WTC11 (cell line): ENCODE data around the gene SCAANT1. TPM values are rescaled to one million over a fixed set of nuclear protein-coding genes. Genes with fewer than 3 reads are reported as not detected.

Experiments
- ATAC-seq: fragments of 200-7000 bp; cut with Tn5 transposase; 2 replicates; pipeline ENCODE4 v1.10.0; 2021; ENCODE audit warnings: mild to moderate bottlenecking, moderate library complexity
- CTCF ChIA-PET: fragments of 300-600 bp; sonication (Branson Sonifier 250); formaldehyde crosslinking; loops from one replicate; lab custom pipeline; 2021; ENCODE audit warnings: antibody characterized with exemption; lab: Charles Lee
- POLR2A ChIA-PET: fragments of 350-600 bp; sonication (Branson Sonifier 250); formaldehyde crosslinking; loops from one replicate; lab custom pipeline; 2021; ENCODE audit warnings: antibody characterized with exemption; lab: Charles Lee
- DNase-seq: peaks from one replicate; pipeline ENCODE4 v3.0.0; 2021; ENCODE audit warnings: low spot score
- H3K27ac Mint-ChIP-seq: 2 replicates; pipeline ENCODE4 v1.8.0; 2021; ENCODE audit warnings: mixed read lengths
- H3K27me3 Mint-ChIP-seq: 2 replicates; pipeline ENCODE4 v1.8.0; 2021; ENCODE audit warnings: low read depth, mild to moderate bottlenecking, moderate library complexity, mixed read lengths
- H3K36me3 Mint-ChIP-seq: 2 replicates; pipeline ENCODE4 v1.8.0; 2021; ENCODE audit warnings: mixed read lengths
- H3K4me1 Mint-ChIP-seq: 2 replicates; pipeline ENCODE4 v1.8.0; 2022; ENCODE audit warnings: mixed read lengths
- H3K4me3 Mint-ChIP-seq: 2 replicates; pipeline ENCODE4 v1.8.0; 2021; ENCODE audit warnings: mild to moderate bottlenecking, moderate library complexity, mixed read lengths
- H3K9me3 Mint-ChIP-seq: 2 replicates; pipeline ENCODE4 v1.8.0; 2021; ENCODE audit warnings: mixed read lengths
- EMX1 ChIP-seq: fragments of 250-450 bp; sonication (Bioruptor Pico); IDR thresholded peaks from 2 replicates; pipeline ENCODE4 v1.8.0; 2021; ENCODE audit warnings: mild to moderate bottlenecking
- FOXK1 ChIP-seq: sonication (generic); formaldehyde crosslinking; IDR thresholded peaks from 2 replicates; pipeline ENCODE4 v1.8.0; 2022; ENCODE audit warnings: mild to moderate bottlenecking, moderate library complexity, missing genetic modification reagents
- GABPB1 ChIP-seq: sonication (generic); formaldehyde crosslinking; IDR thresholded peaks from 2 replicates; pipeline ENCODE4 v1.8.1; 2023; ENCODE audit warnings: mild to moderate bottlenecking, missing genetic modification reagents
- HMGA2 ChIP-seq: fragments of 250-450 bp; sonication (Bioruptor Pico); IDR thresholded peaks from 2 replicates; pipeline ENCODE4 v1.4.0; 2021; ENCODE audit warnings: mild to moderate bottlenecking, moderate library complexity
- NFYB ChIP-seq: sonication (generic); formaldehyde crosslinking; conservative IDR thresholded peaks from 2 replicates; pipeline ENCODE4 v1.8.0; 2022; ENCODE audit warnings: low read depth, missing genetic modification reagents
- NR2C2 ChIP-seq: sonication (generic); formaldehyde crosslinking; IDR thresholded peaks from 2 replicates; pipeline ENCODE4 v1.8.0; 2022; ENCODE audit warnings: mild to moderate bottlenecking, missing genetic modification reagents
- RORB ChIP-seq: fragments of 250-450 bp; sonication (Bioruptor Pico); IDR thresholded peaks from 2 replicates; pipeline ENCODE4 v1.9.0; 2021; ENCODE audit warnings: mild to moderate bottlenecking
- SMAD4 ChIP-seq: sonication (generic); formaldehyde crosslinking; IDR thresholded peaks from 2 replicates; pipeline ENCODE4 v1.8.0; 2022; ENCODE audit warnings: mild to moderate bottlenecking, missing genetic modification reagents
- ZNF423 ChIP-seq: fragments of 250-450 bp; sonication (Bioruptor Pico); IDR thresholded peaks from 2 replicates; pipeline ENCODE4 v2.1.2; 2022; ENCODE audit warnings: mild to moderate bottlenecking, moderate library complexity
- total RNA-seq: library from RNA; stranded (reverse); gene quantifications from 3 replicates; pipeline ENCODE4 v1.2.3, GENCODE V29; 2021
- TF ChIP-seq, protein P1 (sequence below): sonication (generic); formaldehyde crosslinking; IDR thresholded peaks from 2 replicates; pipeline ENCODE4 v1.8.1; 2022; ENCODE audit warnings: low read depth, mild to moderate bottlenecking, moderate library complexity, missing genetic modification reagents, borderline replicate concordance
- TF ChIP-seq, protein P2 (sequence below): sonication (generic); formaldehyde crosslinking; IDR thresholded peaks from 2 replicates; pipeline ENCODE4 v1.8.0; 2023; ENCODE audit warnings: missing genetic modification reagents
- TF ChIP-seq, protein P3 (sequence below): sonication (generic); formaldehyde crosslinking; IDR thresholded peaks from 2 replicates; pipeline ENCODE4 v1.8.1; 2023; ENCODE audit warnings: mild to moderate bottlenecking, moderate library complexity, missing genetic modification reagents
- TF ChIP-seq, protein P4 (sequence below): sonication (generic); formaldehyde crosslinking; IDR thresholded peaks from 2 replicates; pipeline ENCODE4 v1.8.1; 2022; ENCODE audit warnings: low read depth, missing genetic modification reagents, borderline replicate concordance
- TF ChIP-seq, protein P5 (sequence below): sonication (generic); formaldehyde crosslinking; conservative IDR thresholded peaks from 2 replicates; pipeline ENCODE4 v1.8.1; 2023; ENCODE audit warnings: mild to moderate bottlenecking, low read depth, missing genetic modification reagents, moderate library complexity
- TF ChIP-seq, protein P6 (sequence below): sonication (generic); formaldehyde crosslinking; IDR thresholded peaks from 2 replicates; pipeline ENCODE4 v1.8.0; 2022; ENCODE audit warnings: mild to moderate bottlenecking, missing genetic modification reagents
- TF ChIP-seq, protein P7 (sequence below): fragments of 250-450 bp; sonication (Bioruptor Pico); conservative IDR thresholded peaks from 2 replicates; pipeline ENCODE4 v1.9.0; 2021; ENCODE audit warnings: mild to moderate bottlenecking
- TF ChIP-seq, protein P8 (sequence below): sonication (generic); formaldehyde crosslinking; IDR thresholded peaks from 2 replicates; pipeline ENCODE4 v1.8.0; 2022; ENCODE audit warnings: mild to moderate bottlenecking, missing genetic modification reagents

SCAANT1 gene
- total RNA-seq, 1 experiment from 2014 or later = 1.3 TPM

DNA sequence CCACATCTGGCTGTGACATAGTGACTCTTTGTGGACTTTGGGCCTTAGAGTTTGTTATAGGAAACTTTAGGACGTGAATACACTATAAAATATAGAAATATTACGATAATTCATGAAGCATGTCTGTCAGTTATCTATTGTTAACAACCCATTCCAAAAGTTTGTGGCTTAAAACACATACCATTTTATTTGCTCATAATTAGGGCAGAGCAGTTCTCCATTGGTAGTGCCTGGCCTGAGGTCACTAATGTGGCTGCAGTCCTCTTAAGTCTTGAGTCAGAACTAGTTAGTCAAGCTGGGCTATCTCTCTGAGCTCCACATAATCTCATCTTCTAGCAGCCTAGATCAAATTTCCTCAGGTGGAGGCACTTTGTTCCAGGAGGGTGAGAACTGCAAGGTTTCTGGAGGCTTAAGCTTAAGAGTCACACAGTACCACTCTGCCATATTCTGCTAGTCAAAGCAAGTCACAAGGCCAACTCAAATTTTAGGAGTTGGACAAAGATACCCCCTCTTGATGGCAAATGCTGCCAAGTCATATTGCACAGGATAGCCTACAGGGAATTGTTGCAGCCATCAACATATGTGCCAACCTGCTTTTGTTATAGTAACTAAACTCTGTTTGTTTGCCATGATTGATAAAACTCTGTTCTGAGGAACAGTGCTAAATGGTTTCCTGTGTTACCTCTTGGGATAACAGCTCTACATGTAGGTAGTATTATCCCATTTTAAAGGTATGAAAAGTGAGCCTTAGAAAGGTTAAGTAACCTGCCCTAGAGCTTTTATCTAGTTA, 39.9 kb downstream of the SCAANT1 start (continued):
- TF ChIP-seq, protein P1, sequence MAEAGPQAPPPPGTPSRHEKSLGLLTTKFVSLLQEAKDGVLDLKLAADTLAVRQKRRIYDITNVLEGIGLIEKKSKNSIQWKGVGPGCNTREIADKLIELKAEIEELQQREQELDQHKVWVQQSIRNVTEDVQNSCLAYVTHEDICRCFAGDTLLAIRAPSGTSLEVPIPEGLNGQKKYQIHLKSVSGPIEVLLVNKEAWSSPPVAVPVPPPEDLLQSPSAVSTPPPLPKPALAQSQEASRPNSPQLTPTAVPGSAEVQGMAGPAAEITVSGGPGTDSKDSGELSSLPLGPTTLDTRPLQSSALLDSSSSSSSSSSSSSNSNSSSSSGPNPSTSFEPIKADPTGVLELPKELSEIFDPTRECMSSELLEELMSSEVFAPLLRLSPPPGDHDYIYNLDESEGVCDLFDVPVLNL (CRISPR knock-in tag) = no peak
- TF ChIP-seq, protein P2, sequence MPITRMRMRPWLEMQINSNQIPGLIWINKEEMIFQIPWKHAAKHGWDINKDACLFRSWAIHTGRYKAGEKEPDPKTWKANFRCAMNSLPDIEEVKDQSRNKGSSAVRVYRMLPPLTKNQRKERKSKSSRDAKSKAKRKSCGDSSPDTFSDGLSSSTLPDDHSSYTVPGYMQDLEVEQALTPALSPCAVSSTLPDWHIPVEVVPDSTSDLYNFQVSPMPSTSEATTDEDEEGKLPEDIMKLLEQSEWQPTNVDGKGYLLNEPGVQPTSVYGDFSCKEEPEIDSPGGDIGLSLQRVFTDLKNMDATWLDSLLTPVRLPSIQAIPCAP (CRISPR knock-in tag) = no peak
- TF ChIP-seq FOXK1 (no peak), RORB (CRISPR knock-in tag) (no peak), GABPB1 (CRISPR knock-in tag) (no peak)
- TF ChIP-seq, protein P3, sequence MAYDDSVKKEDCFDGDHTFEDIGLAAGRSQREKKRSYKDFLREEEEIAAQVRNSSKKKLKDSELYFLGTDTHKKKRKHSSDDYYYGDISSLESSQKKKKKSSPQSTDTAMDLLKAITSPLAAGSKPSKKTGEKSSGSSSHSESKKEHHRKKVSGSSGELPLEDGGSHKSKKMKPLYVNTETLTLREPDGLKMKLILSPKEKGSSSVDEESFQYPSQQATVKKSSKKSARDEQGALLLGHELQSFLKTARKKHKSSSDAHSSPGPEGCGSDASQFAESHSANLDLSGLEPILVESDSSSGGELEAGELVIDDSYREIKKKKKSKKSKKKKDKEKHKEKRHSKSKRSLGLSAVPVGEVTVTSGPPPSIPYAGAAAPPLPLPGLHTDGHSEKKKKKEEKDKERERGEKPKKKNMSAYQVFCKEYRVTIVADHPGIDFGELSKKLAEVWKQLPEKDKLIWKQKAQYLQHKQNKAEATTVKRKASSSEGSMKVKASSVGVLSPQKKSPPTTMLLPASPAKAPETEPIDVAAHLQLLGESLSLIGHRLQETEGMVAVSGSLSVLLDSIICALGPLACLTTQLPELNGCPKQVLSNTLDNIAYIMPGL (CRISPR knock-in tag) = no peak
- TF ChIP-seq, protein P4, sequence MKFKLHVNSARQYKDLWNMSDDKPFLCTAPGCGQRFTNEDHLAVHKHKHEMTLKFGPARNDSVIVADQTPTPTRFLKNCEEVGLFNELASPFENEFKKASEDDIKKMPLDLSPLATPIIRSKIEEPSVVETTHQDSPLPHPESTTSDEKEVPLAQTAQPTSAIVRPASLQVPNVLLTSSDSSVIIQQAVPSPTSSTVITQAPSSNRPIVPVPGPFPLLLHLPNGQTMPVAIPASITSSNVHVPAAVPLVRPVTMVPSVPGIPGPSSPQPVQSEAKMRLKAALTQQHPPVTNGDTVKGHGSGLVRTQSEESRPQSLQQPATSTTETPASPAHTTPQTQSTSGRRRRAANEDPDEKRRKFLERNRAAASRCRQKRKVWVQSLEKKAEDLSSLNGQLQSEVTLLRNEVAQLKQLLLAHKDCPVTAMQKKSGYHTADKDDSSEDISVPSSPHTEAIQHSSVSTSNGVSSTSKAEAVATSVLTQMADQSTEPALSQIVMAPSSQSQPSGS (CRISPR knock-in tag) = no peak
- TF ChIP-seq, protein P5, sequence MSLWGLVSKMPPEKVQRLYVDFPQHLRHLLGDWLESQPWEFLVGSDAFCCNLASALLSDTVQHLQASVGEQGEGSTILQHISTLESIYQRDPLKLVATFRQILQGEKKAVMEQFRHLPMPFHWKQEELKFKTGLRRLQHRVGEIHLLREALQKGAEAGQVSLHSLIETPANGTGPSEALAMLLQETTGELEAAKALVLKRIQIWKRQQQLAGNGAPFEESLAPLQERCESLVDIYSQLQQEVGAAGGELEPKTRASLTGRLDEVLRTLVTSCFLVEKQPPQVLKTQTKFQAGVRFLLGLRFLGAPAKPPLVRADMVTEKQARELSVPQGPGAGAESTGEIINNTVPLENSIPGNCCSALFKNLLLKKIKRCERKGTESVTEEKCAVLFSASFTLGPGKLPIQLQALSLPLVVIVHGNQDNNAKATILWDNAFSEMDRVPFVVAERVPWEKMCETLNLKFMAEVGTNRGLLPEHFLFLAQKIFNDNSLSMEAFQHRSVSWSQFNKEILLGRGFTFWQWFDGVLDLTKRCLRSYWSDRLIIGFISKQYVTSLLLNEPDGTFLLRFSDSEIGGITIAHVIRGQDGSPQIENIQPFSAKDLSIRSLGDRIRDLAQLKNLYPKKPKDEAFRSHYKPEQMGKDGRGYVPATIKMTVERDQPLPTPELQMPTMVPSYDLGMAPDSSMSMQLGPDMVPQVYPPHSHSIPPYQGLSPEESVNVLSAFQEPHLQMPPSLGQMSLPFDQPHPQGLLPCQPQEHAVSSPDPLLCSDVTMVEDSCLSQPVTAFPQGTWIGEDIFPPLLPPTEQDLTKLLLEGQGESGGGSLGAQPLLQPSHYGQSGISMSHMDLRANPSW (CRISPR knock-in tag) = no peak
- TF ChIP-seq, protein P6, sequence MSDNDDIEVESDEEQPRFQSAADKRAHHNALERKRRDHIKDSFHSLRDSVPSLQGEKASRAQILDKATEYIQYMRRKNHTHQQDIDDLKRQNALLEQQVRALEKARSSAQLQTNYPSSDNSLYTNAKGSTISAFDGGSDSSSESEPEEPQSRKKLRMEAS = no peak
- TF ChIP-seq, all 79 proteins: peak for 0

DNA sequence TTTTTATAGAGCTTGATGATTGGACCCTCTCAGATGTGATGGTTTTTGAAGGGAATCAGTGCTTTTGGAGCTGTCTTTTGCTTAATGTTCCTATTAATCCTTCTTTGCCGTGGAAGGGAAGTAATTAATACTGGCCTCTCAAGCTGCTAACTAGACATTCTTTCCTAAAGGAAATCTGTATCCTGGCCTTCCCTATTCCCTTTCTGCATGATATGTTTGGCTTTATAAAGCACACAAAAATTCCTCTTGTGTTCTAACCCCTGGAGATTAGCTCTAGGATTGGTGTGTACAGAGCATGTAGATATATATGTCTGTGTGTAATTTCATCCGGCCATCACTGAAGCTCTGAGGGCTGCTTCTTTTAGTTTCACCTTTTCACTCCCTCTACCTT, 41.6 kb downstream of the SCAANT1 start:
- Mint-ChIP-seq H3K27me3 (no peaks in the 10 kb centered on the region), H3K4me3 (no peak overlapping the region), H3K4me1 (peaks cover 19% of the 10 kb centered on the region), H3K27ac (peak overlapping the region; percentile 49; the same call in 1 of the 2 replicates), H3K36me3 (peaks cover 4% of the 10 kb centered on the region; the same call in 1 of the 2 replicates), H3K9me3 (no peaks in the 10 kb centered on the region)
- no peak for DNase-seq
- ChIA-PET CTCF (interaction anchor here (0.6 kb wide), 1 partner anchor 152 kb away, joined by 3 read pairs; no protein-coding TSS in a partner anchor), POLR2A (no interaction called here)
- peak; percentile 39; the same call in 1 of the 2 replicates for ATAC-seq
- no peak for TF ChIP-seq NR2C2 (CRISPR knock-in tag)

DNA sequence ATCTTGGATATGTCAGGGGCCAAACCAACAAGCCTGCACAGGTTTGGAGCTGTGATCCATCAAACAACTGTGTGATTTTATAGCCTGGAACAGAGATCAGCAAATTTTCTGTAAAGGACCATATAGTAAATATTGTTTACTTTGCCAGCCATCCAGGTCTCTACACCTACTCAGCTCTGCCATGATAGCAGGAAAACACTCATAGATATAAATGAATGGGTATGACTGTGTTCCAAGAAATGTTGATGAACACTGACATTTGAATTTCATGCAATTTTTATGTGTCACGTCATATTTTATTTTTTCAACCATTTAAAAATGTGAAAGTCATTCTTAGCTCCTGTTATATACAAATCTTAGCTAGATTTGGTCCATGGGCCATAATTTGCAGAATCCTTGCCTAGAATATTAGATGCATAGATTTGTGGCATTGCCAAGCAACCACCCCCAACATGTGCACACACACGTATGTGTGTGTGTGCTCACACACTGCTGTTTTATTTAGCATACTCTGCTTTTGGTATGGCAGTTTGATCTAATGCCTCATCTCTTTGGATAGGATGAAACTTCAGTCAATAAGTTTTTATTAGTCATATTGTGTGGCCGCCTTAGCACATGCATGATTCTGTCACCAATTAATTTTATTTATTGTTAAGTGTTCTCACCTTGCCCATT, 42.1 kb downstream of the SCAANT1 start:
- ChIA-PET POLR2A (no interaction called here), CTCF (interaction anchor here (0.6 to 1.3 kb wide), 2 partner anchors 11 to 153 kb away, joined by 3 read pairs; no protein-coding TSS in a partner anchor)
- no peak for DNase-seq
- Mint-ChIP-seq H3K4me3 (no peak overlapping the region), H3K27ac (no peak overlapping the region), H3K9me3 (no peaks in the 10 kb centered on the region), H3K4me1 (peaks cover 22% of the 10 kb centered on the region), H3K27me3 (no peaks in the 10 kb centered on the region), H3K36me3 (peaks cover 4% of the 10 kb centered on the region; the same call in 1 of the 2 replicates)
- ATAC-seq = no peak
- no peak for TF ChIP-seq SMAD4 (CRISPR knock-in tag)
- TF ChIP-seq NFYB (CRISPR knock-in tag) = no peak
- TF ChIP-seq EMX1 (CRISPR knock-in tag) = no peak
- TF ChIP-seq, protein P7, sequence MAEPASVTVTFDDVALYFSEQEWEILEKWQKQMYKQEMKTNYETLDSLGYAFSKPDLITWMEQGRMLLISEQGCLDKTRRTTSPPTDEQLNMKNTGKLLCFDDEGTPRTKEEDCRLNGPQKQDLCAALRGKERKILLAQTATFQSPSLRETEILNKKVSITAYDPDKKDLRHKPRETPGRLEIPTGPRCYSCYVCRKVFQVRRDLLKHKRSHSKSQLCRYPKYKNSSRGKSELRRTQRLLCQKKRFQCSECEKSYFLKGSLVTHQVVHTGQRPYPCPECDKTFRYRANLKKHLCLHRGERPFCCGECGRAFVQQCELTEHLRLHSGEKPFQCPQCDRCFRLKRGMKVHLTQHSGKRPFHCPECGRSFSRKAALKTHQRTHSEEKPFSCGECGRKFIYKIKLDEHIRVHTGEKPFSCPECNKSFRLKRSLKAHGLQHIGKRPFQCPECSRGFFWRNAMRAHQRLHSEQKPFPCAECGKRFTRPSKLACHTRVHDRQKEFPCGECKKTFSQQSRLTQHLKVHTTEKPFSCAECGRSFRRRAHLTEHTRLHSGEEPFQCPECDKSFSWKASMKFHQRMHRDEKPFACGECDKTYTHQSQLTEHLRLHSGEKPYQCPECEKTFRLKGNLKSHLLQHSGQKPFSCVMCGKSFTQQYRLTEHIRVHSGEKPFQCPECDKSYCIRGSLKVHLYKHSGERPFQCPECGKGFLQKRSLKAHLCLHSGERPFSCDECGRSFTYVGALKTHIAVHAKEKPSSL (CRISPR knock-in tag) = no peak
- TF ChIP-seq, protein P4 (CRISPR knock-in tag) = no peak
- no peak for TF ChIP-seq HMGA2 (CRISPR knock-in tag)
- no peak for TF ChIP-seq ZNF423 (CRISPR knock-in tag)
- TF ChIP-seq, protein P8, sequence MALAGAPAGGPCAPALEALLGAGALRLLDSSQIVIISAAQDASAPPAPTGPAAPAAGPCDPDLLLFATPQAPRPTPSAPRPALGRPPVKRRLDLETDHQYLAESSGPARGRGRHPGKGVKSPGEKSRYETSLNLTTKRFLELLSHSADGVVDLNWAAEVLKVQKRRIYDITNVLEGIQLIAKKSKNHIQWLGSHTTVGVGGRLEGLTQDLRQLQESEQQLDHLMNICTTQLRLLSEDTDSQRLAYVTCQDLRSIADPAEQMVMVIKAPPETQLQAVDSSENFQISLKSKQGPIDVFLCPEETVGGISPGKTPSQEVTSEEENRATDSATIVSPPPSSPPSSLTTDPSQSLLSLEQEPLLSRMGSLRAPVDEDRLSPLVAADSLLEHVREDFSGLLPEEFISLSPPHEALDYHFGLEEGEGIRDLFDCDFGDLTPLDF (CRISPR knock-in tag) = no peak
